OCI-M2 (cell line): Measurements from ENCODE around the gene COL25A1.
"Not testable (repeated sequence)": the region's sequence is repeated elsewhere in the genome, so short reads cannot be mapped to it uniquely, and the experiment has no call there.

Experiments used
- DNase-seq: peaks from one replicate; lab custom pipeline; 2025; ENCODE audit not compliant: unreplicated experiment; lab: John Stamatoyannopoulos, UW

The COL25A1 gene

GRCh38 chr4:108972613-108973283 lies 329.7 kb downstream of the COL25A1 start:
- no peak for DNase-seq

- DNase-seq, result no peak
Observed at GRCh38 chr4:108971473-108971872, 331.0 kb downstream of the COL25A1 start.

- no peak for DNase-seq
Observed at GRCh38 chr4:108965472-108966076, 336.9 kb downstream of the COL25A1 start.

GRCh38 chr4:108965016-108965415 lies 337.4 kb downstream of the COL25A1 start:
- no peak for DNase-seq

GRCh38 chr4:108963910-108964309 lies 338.5 kb downstream of the COL25A1 start:
- DNase-seq, result no peak

GRCh38 chr4:108959491-108959890 lies 343.0 kb downstream of the COL25A1 start:
- no peak for DNase-seq

- no peak for DNase-seq
Observed at GRCh38 chr4:108954880-108955279, 347.6 kb downstream of the COL25A1 start.

- DNase-seq, result no peak
Observed at GRCh38 chr4:108953941-108954340, 348.5 kb downstream of the COL25A1 start.

- DNase-seq, result no peak
Observed at GRCh38 chr4:108950158-108950915, 352.1 kb downstream of the COL25A1 start.

- no peak for DNase-seq
Observed at GRCh38 chr4:108947526-108947925, 354.9 kb downstream of the COL25A1 start.

GRCh38 chr4:108946237-108946636 lies 356.2 kb downstream of the COL25A1 start:
- DNase-seq, result no peak

GRCh38 chr4:108943976-108944591 lies 358.4 kb downstream of the COL25A1 start:
- DNase-seq, result no peak

GRCh38 chr4:108943371-108943770 lies 359.1 kb downstream of the COL25A1 start:
- no peak for DNase-seq

GRCh38 chr4:108941904-108942430 lies 360.5 kb downstream of the COL25A1 start:
- DNase-seq, result no peak

- DNase-seq, result no peak
Observed at GRCh38 chr4:108940634-108941033, 361.8 kb downstream of the COL25A1 start.

- no peak for DNase-seq
Observed at GRCh38 chr4:108940149-108940548, 362.3 kb downstream of the COL25A1 start.

- DNase-seq, result no peak
Observed at GRCh38 chr4:108937066-108937465, 365.4 kb downstream of the COL25A1 start.

- not testable (repeated sequence) for DNase-seq
Observed at GRCh38 chr4:108933925-108934324, 368.5 kb downstream of the COL25A1 start.

GRCh38 chr4:108933046-108933445 lies 369.4 kb downstream of the COL25A1 start:
- DNase-seq, result no peak

- DNase-seq, result no peak
Observed at GRCh38 chr4:108931926-108932325, 370.5 kb downstream of the COL25A1 start.

- no peak for DNase-seq
Observed at GRCh38 chr4:108930186-108930585, 372.3 kb downstream of the COL25A1 start.
